Mucosa of stomach (tissue), 1 donor: ENCODE data around the gene ZFP14.
"Not testable (repeated sequence)": the region's sequence is repeated elsewhere in the genome, so short reads cannot be mapped to it uniquely, and the experiment has no call there.

Source experiments
- H3K27me3 ChIP-seq: one replicate; pipeline ENCODE4 v1.7.0; 2013; ENCODE audit warnings: mild to moderate bottlenecking, low read length; ENCODE audit not compliant: control insufficient read depth, insufficient read depth
- H3K36me3 ChIP-seq: one replicate; pipeline ENCODE4 v1.7.0; 2013; ENCODE audit warnings: low read length; ENCODE audit not compliant: control insufficient read depth, insufficient read depth
- H3K4me1 ChIP-seq: one replicate; pipeline ENCODE4 v1.7.0; 2013; ENCODE audit warnings: mild to moderate bottlenecking, low read length; ENCODE audit not compliant: control insufficient read depth, insufficient read depth
- H3K4me3 ChIP-seq: one replicate; pipeline ENCODE4 v1.7.0; 2013; ENCODE audit warnings: low read length
- H3K9ac ChIP-seq: one replicate; pipeline ENCODE4 v1.7.0; 2013; ENCODE audit warnings: mild to moderate bottlenecking, low read length, moderate library complexity
- H3K9me3 ChIP-seq: one replicate; pipeline ENCODE4 v1.7.0; 2013; ENCODE audit warnings: mild to moderate bottlenecking, low read length, moderate library complexity; ENCODE audit not compliant: control insufficient read depth
- donor health status: Pancreatic carcinoma.

Gene ZFP14

GRCh38 chr19:36392916-36393673 lies 14.1 kb upstream of the ZFP14 start:
- no peak overlapping the region for H3K9ac ChIP-seq
- no peak overlapping the region for H3K4me3 ChIP-seq
- H3K4me1 ChIP-seq: no peaks in the 10 kb centered on the region
- H3K9me3 ChIP-seq: peaks cover 20% of the 10 kb centered on the region
- H3K27me3 ChIP-seq: no peaks in the 10 kb centered on the region
- peaks cover 8% of the 10 kb centered on the region for H3K36me3 ChIP-seq

- Histone ChIP-seq H3K9me3 (no peaks in the 10 kb centered on the region), H3K9ac (peak overlapping the region; percentile 77), H3K27me3 (no peaks in the 10 kb centered on the region)
Observed at GRCh38 chr19:36379510-36379819, 464 bp upstream of the ZFP14 start.

GRCh38 chr19:36377541-36378178 lies 1.3 kb downstream of the ZFP14 start:
- Histone ChIP-seq H3K4me3 (no peak overlapping the region), H3K36me3 (no peaks in the 10 kb centered on the region), H3K27me3 (no peaks in the 10 kb centered on the region), H3K9ac (peak overlapping the region; percentile 77), H3K9me3 (no peaks in the 10 kb centered on the region), H3K4me1 (peaks cover 14% of the 10 kb centered on the region)

More at GRCh38 chr19:36379510-36379819, 464 bp upstream of the ZFP14 start:
- Histone ChIP-seq H3K4me1 (peaks cover 14% of the 10 kb centered on the region), H3K4me3 (peak overlapping the region; percentile 88), H3K36me3 (no peaks in the 10 kb centered on the region)

GRCh38 chr19:36373638-36374156 lies 5.3 kb downstream of the ZFP14 start:
- Histone ChIP-seq H3K4me3 (no peak overlapping the region), H3K4me1 (peaks cover 9% of the 10 kb centered on the region), H3K9ac (no peak overlapping the region), H3K27me3 (no peaks in the 10 kb centered on the region), H3K36me3 (peaks cover 3% of the 10 kb centered on the region), H3K9me3 (no peaks in the 10 kb centered on the region)

- H3K4me3 ChIP-seq: no peak overlapping the region
- no peaks in the 10 kb centered on the region for H3K4me1 ChIP-seq
- no peak overlapping the region for H3K9ac ChIP-seq
- peaks cover 3% of the 10 kb centered on the region for H3K36me3 ChIP-seq
- H3K9me3 ChIP-seq: no peaks in the 10 kb centered on the region
- no peaks in the 10 kb centered on the region for H3K27me3 ChIP-seq
Observed at GRCh38 chr19:36371886-36372285, 7.1 kb downstream of the ZFP14 start.

GRCh38 chr19:36363845-36364244 lies 15.2 kb downstream of the ZFP14 start:
- H3K9ac ChIP-seq: no peak overlapping the region
- no peaks in the 10 kb centered on the region for H3K4me1 ChIP-seq
- H3K9me3 ChIP-seq: no peaks in the 10 kb centered on the region
- H3K36me3 ChIP-seq: no peaks in the 10 kb centered on the region
- H3K27me3 ChIP-seq: no peaks in the 10 kb centered on the region
- H3K4me3 ChIP-seq: no peak overlapping the region

GRCh38 chr19:36340786-36341372 lies 38.1 kb downstream of the ZFP14 start:
- no peaks in the 10 kb centered on the region for H3K4me1 ChIP-seq
- no peaks in the 10 kb centered on the region for H3K36me3 ChIP-seq
- H3K9ac ChIP-seq: no peak overlapping the region
- H3K27me3 ChIP-seq: no peaks in the 10 kb centered on the region
- H3K4me3 ChIP-seq: no peak overlapping the region
- peaks cover 5% of the 10 kb centered on the region for H3K9me3 ChIP-seq

- no peaks in the 10 kb centered on the region for H3K36me3 ChIP-seq
- H3K9ac ChIP-seq: peak overlapping the region; percentile 32
- H3K27me3 ChIP-seq: no peaks in the 10 kb centered on the region
- no peaks in the 10 kb centered on the region for H3K4me1 ChIP-seq
- peak overlapping the region; percentile 37 for H3K4me3 ChIP-seq
- H3K9me3 ChIP-seq: no peaks in the 10 kb centered on the region
Observed at GRCh38 chr19:36331353-36332228, 47.4 kb downstream of the ZFP14 start.

GRCh38 chr19:36330216-36330615 lies 48.8 kb downstream of the ZFP14 start:
- Histone ChIP-seq H3K36me3 (no peaks in the 10 kb centered on the region), H3K27me3 (no peaks in the 10 kb centered on the region), H3K4me3 (no peak overlapping the region), H3K9me3 (no peaks in the 10 kb centered on the region), H3K9ac (no peak overlapping the region), H3K4me1 (no peaks in the 10 kb centered on the region)

GRCh38 chr19:36329534-36329933 lies 49.5 kb downstream of the ZFP14 start:
- H3K4me3 ChIP-seq, H3K9me3 ChIP-seq, H3K9ac ChIP-seq, H3K36me3 ChIP-seq, H3K4me1 ChIP-seq, H3K27me3 ChIP-seq: not testable (repeated sequence)

- not testable (repeated sequence) for H3K36me3 ChIP-seq, H3K9ac ChIP-seq, H3K9me3 ChIP-seq, H3K27me3 ChIP-seq, H3K4me3 ChIP-seq, H3K4me1 ChIP-seq
Observed at GRCh38 chr19:36326649-36327048, 52.4 kb downstream of the ZFP14 start.
